ENCODE data around the gene CATSPERD.

CATSPERD gene

DNA sequence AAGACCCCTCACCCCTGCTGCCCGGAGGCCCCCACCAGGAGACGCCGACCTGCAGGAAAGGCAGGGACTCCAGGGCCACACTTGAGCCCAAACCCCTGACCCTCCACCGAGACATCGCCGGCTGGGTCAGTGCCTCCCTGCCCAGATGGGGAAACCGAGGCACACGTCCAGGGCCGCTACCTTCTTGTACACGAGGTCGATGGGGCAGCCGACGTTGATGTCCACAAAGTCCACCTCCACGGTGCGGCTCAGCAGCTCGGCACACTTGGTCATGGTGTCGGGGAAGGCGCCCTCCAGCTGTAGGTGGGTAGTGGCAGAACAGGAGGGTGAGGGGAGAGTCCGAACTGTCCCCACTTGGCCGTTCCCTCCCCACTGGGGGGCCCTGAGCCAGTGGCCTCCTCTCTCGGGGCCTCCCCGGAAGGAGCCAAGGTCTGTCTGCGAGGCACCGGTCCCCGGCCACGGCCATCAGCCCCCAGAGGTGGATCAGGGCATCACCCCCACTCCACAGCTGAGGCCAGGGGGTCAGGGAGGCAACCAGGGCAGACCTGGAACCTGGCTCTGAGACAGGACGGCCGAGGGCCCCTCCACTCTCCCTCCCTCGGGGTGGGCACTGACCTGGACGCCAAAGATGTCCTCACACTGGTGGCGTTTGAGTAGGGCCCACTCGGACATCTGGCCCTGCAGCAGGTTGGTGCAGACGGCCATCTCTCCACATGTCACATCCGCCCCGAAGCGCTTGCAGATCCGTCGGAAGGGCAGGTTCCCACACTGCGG lies 67.2 kb downstream of the CATSPERD start:
- no peak for DNase-seq (ENCODE audit: low read depth, low spot score)

DNA sequence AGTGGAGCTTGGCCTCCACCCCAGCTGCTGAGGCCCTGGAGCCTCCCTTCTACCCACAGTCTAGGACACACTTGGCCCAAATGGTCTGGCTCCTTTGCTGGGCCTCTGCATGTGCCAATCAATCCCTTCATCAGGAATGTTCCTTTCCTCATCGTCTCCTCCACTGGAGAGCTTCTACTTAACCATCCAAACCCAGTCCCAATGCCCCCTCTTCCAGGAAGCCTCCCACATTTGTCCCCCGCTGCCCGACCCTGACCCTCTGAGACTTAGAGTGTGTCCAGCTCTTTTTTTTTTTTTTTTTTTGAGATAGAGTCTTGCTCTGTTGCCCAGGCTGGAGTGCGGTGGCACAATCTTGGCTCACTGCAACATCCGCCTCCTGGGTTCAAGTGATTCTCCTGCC lies 68.0 kb downstream of the CATSPERD start:
- DNase-seq (ENCODE audit: low read depth, low spot score) = no peak

DNA sequence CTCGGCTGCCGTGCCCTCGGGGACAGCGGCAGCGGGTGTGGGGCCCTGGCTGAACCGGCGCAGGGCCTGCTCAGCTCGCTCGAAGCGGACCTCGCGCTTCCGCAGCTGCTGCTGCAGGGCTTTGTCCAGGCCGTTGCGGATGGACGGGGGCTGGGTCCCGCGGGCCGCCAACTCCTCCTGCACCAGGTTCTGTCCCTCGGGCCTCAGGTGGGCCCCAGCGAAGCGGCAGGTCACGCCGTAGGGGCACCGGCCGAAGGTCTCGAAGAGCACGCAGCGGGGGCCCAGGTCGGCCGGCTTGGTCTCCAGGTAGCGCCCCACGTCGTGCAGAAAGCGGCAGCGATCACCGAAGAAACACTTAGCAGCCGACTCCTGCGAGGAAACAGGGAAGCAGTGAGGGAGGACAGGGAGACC lies 68.9 kb downstream of the CATSPERD start:
- DNase-seq (ENCODE audit: low read depth, low spot score) = no peak

DNA sequence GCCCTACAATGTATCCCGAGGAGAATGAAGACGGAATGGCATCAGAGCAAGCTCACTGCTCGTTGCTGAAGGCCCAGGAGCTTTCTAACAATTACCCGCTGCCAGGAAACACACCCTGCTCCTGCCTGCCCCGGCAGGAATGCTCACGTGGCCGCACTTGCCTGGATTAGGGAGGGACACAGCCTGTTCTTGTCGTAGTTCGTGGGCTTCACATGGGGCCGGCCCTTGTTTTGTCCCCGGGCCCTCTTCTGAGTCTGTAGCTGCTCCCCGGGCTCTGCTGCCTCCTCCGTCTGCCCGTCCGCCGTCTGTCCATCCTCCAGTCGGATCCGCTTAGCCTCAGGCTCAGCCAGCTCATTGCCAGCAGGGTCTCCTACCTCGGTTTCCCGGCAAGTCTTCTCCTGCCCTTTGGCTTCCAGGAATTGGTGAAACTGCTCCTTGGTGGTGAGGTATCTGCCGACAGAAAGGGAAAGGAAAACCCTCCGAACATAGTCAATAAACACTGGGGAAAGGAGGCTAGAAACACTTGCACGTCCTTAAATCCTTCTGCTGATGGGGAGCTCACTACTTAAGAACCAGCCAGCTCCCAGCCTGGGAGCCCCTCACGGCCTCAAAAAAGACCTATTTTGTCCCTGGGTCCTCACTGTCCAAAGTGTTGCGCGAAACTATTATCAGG lies 69.6 kb downstream of the CATSPERD start:
- DNase-seq (ENCODE audit: low read depth, low spot score) = no peak

DNA sequence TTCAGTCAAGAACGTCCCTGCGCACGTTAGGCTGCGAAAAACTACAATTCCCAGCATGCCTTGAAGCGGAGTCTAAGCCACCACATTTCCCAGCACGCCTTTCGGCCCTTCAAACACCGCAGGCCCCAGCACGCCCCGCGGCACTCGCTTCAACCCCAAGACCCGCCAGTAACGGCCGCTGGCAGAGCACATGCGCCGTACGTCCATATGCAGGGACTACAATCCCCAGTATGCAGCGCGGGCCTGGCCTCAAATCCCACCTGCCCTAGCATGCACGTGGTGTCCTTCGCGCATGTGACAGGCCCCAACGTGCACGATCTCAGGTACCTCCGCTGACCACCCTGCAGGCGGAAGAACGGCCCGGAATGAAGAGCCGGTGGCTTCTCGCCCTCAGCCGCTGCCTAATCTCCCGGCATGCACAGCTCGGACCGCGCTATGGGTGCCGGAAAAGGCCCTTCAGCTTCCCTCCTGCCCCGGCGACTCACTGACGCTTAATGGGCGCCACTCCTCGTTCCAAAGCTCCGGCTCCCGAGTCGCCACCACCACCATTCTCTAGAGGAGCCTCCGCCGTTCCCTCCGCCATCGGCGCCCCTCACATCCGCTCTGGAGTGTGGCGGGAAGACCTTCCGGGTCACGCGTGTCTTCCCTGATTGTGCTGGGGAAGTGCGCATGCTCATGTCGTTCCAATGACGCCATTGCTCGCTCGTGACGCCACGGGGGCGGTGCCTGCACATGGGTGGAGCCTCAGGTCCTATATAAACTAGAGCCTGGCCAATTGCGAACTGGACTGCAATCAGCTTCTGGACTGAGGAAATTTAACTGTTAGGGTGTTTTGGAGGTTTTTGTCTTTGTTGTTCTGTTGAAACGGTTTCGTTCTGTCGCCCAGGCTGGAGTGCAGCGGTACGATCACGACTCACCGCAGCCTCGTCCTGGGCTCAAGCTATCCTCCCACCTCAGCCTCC lies 70.4 kb downstream of the CATSPERD start, which contains the start of gene DUS3L:
Gene DUS3L, minus strand, starts transcription at position 605 of the 962 bp plus-strand sequence. Its CDS starts 22 bp downstream, at position 583.
- DNase-seq (ENCODE audit: low read depth, low spot score) = peak; percentile 99

DNA sequence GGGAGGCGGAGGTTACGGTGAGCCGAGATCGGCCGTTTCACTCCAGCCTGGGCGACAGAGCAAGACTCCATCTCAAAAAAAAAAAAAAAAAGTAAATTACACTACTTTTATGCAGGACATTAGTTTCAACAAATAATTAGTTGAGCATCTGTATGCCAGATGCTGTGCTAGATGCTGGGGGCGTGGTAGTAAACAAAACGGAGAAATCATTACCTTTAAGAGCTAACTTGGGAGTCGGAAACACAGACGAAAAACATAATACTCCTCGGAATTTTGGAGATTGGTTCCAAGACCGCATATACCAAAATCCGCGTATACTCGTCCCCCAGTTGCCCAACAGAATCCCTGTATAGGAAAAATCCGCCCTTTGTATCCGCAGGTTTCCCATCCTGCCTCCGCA lies 71.8 kb downstream of the CATSPERD start:
- DNase-seq (ENCODE audit: low read depth, low spot score) = no peak

DNA sequence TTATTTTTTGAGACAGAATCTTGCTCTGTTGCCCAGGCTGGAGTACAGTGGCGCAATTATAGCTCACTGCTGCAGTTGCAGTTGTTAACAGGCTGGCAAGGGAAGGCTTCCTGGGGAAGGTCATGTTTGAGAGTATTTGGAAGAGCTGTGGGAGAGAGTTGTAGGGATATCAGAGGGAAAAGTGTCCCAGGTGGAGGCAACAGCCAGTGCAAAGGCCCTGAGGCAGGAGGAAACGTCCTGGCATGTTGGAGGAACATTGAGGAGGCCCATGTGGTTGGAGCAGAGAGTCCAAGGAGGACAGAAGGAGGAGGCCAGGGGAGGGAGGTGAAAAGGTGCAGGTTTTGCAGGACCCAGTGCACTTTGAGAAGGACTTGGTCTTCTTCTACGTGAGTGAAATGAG lies 72.8 kb downstream of the CATSPERD start:
- no peak for DNase-seq (ENCODE audit: low read depth, low spot score)

DNA sequence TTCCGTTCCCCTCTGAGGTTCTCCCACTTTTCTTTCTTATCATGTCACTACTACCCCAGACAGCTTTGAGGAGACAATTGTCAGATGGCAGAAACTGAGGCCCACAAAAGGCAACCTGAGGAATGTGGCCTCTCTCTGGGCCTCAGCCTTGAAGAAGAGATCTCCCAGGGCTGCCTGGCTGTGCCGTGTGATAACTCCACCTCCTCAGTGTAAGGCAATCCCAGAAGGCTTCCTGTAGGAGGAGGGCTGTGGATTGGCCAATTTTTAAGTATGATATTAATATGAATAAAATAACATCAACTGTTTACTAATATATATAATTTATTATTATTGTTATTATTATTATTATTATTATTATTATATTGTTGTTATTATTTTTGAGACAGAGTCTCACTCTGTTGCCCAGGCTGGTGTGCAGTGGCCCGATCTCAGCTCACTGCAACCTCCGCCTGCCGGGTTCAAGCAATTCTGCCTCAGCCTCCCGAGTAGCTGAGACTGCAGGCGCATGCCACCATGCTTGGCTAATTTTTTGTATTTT lies 75.0 kb downstream of the CATSPERD start:
- DNase-seq (ENCODE audit: low read depth, low spot score) = no peak

DNA sequence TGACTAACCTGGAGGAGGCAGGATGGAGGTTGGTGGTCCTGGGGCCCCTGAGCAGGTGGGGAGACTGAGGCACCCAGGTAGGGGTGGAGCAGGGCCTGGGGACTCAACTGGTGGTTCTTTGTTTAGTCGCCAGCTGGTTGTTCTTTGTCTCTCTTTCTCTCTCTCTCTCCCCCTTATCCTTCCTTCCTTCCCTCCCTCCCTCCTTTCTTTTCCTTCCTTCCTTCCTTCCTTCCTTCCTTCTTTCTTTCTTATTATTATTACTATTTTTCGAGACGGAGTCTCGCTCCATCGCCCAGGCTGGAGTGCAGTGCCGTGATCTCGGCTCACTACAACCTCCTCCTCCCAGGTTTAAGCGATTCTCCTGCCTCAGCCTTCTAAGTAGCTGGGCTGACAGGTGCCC lies 77.8 kb downstream of the CATSPERD start:
- no peak for DNase-seq (ENCODE audit: low read depth, low spot score)

DNA sequence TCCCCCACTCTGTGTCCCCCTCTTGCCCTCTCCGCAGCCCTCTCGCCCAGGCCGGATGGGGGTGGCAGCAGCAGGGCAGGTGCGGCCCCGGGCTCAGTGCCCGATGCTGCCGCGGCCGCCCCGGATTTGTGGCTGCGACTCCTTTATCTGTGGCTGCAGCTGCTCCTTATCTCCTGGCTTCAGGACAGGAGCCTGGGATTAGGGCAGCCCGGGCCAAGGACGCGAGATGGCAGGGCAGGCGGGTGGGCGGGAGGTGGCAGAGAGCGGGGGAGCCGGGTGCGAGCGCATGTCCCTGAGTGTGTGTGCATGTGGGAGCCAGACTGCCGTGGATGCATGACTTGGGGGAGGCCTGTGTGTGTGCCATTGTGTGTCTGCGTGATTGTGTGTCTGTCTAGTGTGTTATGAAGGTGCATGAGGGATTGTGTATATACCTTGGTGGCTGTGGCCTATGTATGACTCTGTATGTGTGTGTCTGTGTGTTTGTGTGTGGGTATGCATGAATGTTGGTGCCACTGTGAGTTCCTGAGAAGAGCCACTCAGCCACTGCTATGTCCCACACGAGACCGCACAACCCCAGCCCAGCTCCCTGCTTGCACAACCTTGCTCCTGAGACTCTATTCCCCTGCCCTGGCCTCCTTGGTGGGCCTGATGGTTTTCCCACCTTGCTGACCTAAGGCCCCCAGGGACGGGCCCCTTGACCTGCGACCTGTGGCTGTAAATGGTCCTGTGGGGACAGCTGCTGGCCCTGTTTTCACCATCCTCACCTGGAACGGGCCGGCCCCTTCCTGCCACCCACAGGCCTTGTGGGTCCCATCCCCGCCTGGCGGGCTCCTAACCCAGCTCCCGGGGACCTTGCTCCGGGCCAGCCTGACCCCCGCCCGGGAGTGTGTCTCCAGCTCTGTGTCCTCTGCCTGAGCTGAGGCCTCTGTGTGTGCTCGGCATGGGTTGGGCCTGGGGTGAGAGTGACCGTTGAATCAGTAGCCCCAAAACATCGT lies 79.1 kb downstream of the CATSPERD start:
- no peak for DNase-seq (ENCODE audit: low read depth, low spot score)

DNA sequence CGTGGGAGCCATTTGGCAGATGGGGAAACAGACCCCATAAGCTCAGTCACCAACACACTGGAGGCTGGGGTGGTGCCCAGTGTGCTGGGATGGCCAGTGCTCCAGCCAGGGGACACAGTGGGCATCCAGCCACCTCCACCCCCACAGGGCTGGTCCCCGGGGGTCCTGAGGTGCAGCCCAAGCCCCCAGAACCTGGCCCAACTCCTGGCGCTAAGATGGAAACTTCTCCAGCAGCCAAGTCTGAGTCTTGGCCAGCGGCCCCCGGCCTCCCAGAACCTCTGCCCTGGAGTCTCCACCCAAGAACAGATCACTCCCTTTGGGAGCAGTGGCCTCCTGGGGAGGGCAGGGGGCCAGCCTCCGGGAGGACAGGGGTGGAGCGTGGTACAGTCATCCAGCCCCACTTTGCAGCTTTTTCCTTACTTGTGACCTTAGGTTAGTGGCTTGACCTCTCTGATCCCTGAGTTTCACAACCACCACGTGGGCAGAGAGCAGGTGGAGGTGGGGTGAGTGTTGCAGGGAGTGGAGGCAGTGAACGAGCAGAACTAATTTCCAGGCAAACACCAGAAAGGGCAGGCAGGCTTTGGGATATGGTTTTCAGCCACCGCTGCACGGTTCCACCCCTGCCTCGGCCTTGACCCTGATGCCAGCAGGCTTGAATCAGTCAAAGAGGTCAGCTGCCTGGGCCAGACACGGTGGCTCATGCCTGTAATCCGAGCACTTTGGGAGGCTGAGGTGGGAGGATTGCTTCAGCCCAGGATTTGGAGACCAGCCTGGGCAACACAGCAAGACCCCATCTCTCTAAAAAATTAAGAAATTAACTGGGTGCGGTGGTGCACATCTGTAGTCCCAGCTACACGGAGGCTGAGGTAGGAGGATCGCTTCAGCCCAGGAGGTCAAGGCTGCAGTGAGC lies 80.2 kb downstream of the CATSPERD start:
- DNase-seq (ENCODE audit: low read depth, low spot score) = no peak

DNA sequence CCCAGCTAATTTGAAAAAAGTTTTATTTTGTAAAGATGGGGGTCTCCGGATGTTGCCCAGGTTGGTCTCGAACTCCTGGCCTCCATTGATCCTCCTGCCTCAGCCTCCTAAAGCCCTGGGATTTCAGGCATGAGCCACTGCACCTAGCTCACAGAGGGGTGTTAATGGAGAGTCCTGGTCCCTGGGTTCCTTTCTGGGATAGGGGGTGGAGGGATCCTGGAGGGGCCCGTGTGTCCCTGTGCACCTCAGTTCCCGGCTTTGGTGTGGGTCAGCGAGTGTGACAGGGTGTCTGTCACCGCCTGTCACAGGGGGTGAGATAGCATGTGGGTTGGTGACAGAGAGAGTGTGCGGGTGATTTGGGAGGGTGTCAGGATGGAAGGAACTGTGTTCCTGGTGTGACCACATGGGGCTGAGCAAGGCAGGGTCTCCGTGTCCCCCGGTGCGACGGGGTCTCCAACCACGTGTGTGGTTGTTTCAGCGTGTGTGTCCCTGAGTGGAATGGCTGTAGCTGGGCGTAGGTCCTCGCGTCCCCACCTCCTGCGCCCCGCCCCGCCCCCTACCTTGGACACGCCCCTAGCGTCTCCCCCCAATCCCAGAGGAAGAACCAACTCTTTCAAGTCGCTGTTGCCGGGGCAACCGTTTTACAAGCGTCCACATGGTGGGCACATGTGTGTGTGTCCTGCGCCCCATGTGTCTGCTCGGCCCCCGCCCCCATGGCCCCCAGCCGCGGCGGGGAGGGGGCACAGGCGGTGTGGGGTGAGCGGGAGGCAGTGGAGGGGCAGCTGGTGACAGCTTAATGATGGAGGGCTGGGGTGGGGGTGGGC lies 81.6 kb downstream of the CATSPERD start:
- no peak for DNase-seq (ENCODE audit: low read depth, low spot score)

DNA sequence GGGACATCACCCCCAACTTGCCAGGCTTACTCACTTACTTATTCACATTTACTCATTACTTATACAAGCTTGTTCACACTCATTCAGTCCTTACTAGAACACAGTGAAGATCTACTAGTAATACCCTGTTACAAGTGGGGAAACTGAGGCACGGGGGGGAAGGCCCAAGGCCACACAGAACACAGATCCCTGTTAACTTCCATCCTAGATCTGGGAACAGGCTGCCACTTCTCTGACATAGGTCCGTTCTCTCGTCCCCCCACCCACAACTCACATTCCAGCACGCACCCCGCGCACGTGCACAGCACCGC lies 83.0 kb downstream of the CATSPERD start:
- no peak for DNase-seq (ENCODE audit: low read depth, low spot score)

DNA sequence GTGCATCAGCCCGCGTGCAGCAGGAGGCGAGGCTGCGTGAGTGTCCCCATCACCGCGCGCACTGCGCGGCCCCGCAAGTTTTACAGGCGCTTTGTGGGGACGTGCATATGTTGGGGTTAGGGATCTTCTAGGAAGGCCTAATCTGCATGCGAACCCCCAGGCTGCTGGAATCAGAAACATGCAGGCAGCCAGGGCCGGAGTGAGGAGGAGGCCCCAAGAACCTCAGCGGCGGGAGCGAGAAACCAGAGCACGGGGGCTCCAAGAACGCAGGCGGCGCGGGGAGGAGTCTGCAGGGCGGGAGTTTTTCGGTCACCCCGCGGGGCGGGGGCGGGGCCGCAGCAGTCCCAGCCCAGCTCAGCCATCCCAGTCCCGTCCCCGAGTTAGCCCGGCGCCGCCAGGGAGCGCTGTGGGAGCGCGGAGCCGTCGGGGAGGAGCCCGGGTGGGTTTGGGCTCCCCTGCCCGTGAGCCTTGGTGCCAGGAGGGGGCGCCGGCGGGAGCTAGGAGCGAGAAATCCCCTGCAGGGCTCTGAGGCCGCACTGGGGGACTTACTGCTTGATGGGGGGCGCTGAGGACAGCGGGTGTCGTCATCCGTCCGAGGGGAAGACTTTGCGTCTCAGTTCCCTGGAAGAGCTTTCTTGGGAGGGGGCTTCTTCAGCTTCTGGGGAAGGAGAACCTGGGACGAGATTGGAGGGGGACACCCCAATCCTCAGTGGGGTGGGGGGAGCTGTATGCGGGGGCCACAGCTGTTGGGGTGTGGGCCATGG lies 83.5 kb downstream of the CATSPERD start:
- peak; percentile 98 for DNase-seq (ENCODE audit: low read depth, low spot score)

DNA sequence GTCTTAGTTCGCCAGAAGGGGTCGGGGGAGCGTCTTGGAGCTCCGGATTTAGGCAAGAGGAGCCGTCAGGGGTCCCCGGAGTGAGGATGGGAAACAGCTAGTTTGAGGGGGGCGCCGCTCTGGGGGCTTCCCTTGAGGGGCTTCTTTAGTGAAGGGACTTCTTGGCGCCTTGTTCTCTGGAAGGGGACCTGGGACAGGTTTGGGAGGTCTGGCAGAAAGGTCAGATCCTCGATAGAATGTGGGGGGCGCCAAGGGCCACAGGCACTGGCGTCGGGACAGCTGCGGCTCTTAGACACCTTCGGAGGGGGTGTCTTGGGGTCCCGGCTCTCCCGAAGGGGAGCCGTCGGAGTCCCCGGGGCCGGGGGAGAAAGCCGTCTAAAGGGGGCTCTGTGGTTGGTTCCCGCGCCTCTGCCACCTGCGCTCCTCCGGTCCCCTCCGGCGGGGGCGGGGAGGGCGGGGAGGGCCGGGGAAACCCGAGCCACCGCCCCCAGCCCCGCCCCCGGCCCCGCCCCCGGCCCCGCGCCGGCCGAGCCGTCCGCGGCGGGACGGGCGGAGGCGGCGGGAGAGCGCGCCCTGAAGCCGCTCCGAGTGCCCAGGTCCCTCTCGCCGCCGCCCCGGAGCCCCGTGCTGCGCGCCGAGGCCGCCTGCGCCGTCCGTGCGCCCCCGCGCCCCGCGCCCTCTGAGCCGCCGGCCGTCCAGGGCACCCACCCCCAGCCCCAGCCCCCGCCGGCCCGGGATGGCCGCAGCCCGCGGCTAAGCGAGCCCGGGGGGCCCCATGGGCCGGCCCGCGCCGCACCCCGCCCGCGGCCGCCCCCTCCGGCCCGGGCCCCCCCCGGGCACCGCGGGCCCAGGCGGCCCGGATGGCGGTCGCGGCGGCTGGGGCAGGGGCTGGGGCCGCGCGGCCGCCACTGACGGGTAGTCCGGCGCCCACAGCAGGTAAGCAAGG lies 84.4 kb downstream of the CATSPERD start, which contains the start of gene NRTN:
Gene NRTN, plus strand, starts transcription at position 552 of the 946 bp plus-strand sequence. CDS start 19,099 bp downstream, outside the sequence.
- no peak for DNase-seq (ENCODE audit: low read depth, low spot score)

DNA sequence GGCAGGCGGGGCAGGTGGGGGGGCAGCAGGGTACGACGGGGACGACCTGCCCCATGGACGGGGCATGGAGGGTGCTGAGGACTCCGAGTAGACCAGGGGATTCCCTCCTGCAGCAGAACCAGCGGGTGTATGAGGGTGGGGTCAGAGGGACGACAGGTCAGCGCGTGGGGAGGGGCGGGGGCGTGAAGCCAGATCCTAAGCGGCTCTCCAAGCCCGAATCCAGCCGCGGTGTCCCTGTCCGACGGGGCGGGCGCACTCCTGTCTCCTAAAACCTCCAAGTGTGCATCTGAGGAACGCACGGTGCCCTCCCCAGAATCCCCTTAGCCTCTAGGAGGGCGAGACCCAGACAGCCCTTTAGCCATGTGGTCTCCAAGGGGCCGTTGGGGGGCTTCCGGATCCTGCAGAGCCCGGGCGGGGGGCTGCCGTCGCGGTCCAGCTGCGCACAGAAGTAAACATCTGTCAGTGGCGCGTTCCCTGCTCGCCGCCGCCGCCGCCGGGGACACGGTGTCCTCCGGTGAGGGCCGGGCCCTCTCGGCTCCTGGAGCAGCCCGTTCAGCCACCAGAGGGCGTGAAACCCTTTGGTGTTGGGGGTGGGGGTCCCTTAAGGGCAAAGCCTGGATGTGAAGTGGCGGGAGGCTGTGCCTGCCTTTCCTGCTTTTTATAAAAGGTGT lies 85.2 kb downstream of the CATSPERD start:
- peak; percentile 89 for DNase-seq (ENCODE audit: low read depth, low spot score)
